ENCODE measurements around the gene TTC22. TPM values are rescaled to one million over a fixed set of nuclear protein-coding genes. Genes with fewer than 3 reads are reported as not detected.

Gene TTC22
- total and polyA plus RNA-seq, 2 experiments from 2014 or later: 8.1 to 9.0 TPM

- Histone ChIP-seq H3K27ac (peak overlapping the region; percentile 97), H3K9me3 (ENCODE audit: low read depth) (no peaks in the 10 kb centered on the region), H3K36me3 (replicated peaks; ENCODE audit: insufficient read depth, low read depth) (no peaks in the 10 kb centered on the region), H2AFZ (no peak overlapping the region), H3K4me1 (ENCODE audit: insufficient read depth) (peaks cover 23% of the 10 kb centered on the region), H3K27me3 (no peaks in the 10 kb centered on the region), H3K9me2 (replicated peaks; ENCODE audit: insufficient read depth) (no peaks in the 10 kb centered on the region), H3K79me2 (peaks cover 7% of the 10 kb centered on the region), H4K20me1 (ENCODE audit: insufficient read depth, poor library complexity, severe bottlenecking) (no peaks in the 10 kb centered on the region), H3K4me2 (no peak overlapping the region), H3K4me3 (no peak overlapping the region)
- 91% methylated on average over 18 of the region's 18 CpGs for WGBS (ENCODE audit: low lambda C conversion rate, missing lambda C conversion rate)
- TF ChIP-seq CTCF (IDR thresholded peaks at IDR 0.05; ENCODE audit: poor library complexity) (no peak), EZH2phosphoT487 (IDR thresholded peaks at IDR 0.05; ENCODE audit: low read depth, severe bottlenecking, unreplicated experiment) (no peak), EZH2 (IDR thresholded peaks at IDR 0.05; ENCODE audit: borderline replicate concordance) (no peak)
- peak; percentile 49 for DNase-seq (ENCODE audit: low spot score)
Measured at GRCh38 chr1:54795841-54796468, 5.2 kb downstream of the TTC22 start.

DNA sequence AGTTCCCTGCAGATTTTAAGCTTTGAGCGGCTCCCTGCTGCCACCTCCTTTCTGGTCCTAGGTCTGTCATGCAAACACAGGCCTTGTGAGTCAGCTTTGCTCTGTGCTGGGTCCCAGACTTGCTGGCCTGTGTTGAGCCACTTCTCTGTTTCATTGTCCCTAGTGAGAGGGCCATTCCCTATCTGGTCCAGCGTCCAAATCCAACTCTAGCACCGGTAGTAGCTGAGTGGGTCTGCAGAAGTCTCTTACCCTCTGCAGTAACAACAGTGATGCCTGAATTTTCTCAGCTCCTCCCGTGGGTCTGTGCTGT lies 5.8 kb downstream of the TTC22 start:
- no peak for TF ChIP-seq CTCF (IDR thresholded peaks at IDR 0.05; ENCODE audit: poor library complexity)
- no peak for TF ChIP-seq EZH2 (IDR thresholded peaks at IDR 0.05; ENCODE audit: borderline replicate concordance)
- peak overlapping the region; percentile 41 for H3K4me2 ChIP-seq
- 73% methylated on average over 4 of the region's 4 CpGs for WGBS (ENCODE audit: low lambda C conversion rate, missing lambda C conversion rate)
- H3K79me2 ChIP-seq: peaks cover 5% of the 10 kb centered on the region
- H4K20me1 ChIP-seq (ENCODE audit: insufficient read depth, poor library complexity, severe bottlenecking): no peaks in the 10 kb centered on the region
- no peaks in the 10 kb centered on the region for H3K27me3 ChIP-seq
- no peak overlapping the region for H2AFZ ChIP-seq
- H3K9me3 ChIP-seq (ENCODE audit: low read depth): no peaks in the 10 kb centered on the region
- H3K36me3 ChIP-seq (replicated peaks; ENCODE audit: insufficient read depth, low read depth): no peaks in the 10 kb centered on the region
- peaks cover 23% of the 10 kb centered on the region for H3K4me1 ChIP-seq (ENCODE audit: insufficient read depth)
- DNase-seq (ENCODE audit: low spot score): no peak
- H3K4me3 ChIP-seq: no peak overlapping the region
- H3K27ac ChIP-seq: peak overlapping the region; percentile 97
- H3K9me2 ChIP-seq (replicated peaks; ENCODE audit: insufficient read depth): no peaks in the 10 kb centered on the region

DNA sequence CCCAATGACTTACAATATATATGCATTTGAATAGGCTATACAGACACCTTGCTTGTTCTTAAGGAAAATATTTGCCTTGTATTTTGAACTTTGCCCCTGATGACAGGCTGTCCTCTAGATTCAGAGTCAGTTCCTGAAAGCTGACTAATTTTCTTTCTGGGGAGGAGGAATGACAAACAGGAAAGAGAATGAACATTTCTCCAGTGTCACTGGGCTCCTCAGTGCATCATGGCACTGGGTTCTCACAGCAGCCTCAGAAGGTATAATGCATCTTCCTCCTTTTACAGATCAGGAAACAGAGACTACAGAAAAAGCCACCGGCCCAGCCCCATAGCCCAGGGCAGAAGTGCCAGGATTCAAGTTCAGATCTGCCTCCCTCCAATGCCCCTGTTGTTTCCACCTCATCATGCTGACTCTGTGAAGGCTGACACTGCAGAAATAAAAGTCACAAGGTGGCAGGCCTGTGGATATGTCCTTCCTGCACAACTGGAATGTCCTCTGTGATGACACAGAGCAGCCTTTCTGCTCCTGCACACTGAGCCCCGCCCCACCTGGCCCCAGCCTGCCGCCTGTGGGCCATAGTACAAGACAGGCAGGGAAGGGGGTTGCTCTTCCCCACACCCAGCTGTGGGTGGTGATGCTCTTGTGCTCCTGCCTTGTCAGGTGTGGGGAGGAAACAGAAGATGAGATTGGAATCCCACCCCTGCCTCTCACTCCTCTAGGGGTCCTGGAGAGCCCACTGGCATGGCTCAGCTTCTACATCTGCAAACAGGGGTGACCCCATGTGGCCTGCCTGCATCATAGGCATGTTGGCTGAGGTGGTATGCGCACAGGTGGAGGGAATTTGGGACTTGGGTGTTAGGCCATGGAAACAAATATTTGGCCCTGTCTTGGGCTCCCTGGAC lies 6.4 kb downstream of the TTC22 start:
- no peaks in the 10 kb centered on the region for H3K9me3 ChIP-seq (ENCODE audit: low read depth)
- TF ChIP-seq EZH2 (IDR thresholded peaks at IDR 0.05; ENCODE audit: borderline replicate concordance) (no peak), CTCF (IDR thresholded peaks at IDR 0.05; ENCODE audit: poor library complexity) (no peak), EZH2phosphoT487 (IDR thresholded peaks at IDR 0.05; ENCODE audit: low read depth, severe bottlenecking, unreplicated experiment) (no peak)
- H3K27me3 ChIP-seq: no peaks in the 10 kb centered on the region
- DNase-seq (ENCODE audit: low spot score): peak; percentile 89
- peak overlapping the region; percentile 41 for H3K4me2 ChIP-seq
- H3K36me3 ChIP-seq (replicated peaks; ENCODE audit: insufficient read depth, low read depth): no peaks in the 10 kb centered on the region
- no peaks in the 10 kb centered on the region for H4K20me1 ChIP-seq (ENCODE audit: insufficient read depth, poor library complexity, severe bottlenecking)
- peaks cover 23% of the 10 kb centered on the region for H3K4me1 ChIP-seq (ENCODE audit: insufficient read depth)
- peak overlapping the region; percentile 97 for H3K27ac ChIP-seq
- H2AFZ ChIP-seq: no peak overlapping the region
- peaks cover 2% of the 10 kb centered on the region for H3K79me2 ChIP-seq
- H3K9me2 ChIP-seq (replicated peaks; ENCODE audit: insufficient read depth): no peaks in the 10 kb centered on the region
- H3K4me3 ChIP-seq: no peak overlapping the region
- 55% methylated on average over 4 of the region's 4 CpGs for WGBS (ENCODE audit: low lambda C conversion rate, missing lambda C conversion rate)

All from hepatocyte (in vitro differentiated cells).